ENCODE measurements around the gene SYTL3. TPM values are rescaled to one million over a fixed set of nuclear protein-coding genes. Genes with fewer than 3 reads are reported as not detected.

The SYTL3 gene
- total and polyA plus RNA-seq, 2 of the 8 experiments (the other 6 are each of a cell fraction or from before 2014, with no cell fraction given) = 0.27 to 0.99 TPM

GRCh38 chr6:158751921-158752320 lies 102.1 kb downstream of the SYTL3 start:
- H3K79me2 ChIP-seq (ENCODE audit: control insufficient read depth in 1 of 2, insufficient read depth in 2 of 2, low read length in 2 of 2) = no peaks in the 10 kb centered on the region
- H4K91ac ChIP-seq (replicated peaks; ENCODE audit: insufficient read length, low read length) = no peak overlapping the region
- H4K20me1 ChIP-seq (replicated peaks in 1 of 2; ENCODE audit: control insufficient read depth in 1 of 2, insufficient read depth in 2 of 2, low read length in 2 of 2) = no peaks in the 10 kb centered on the region
- no peak overlapping the region for H2BK15ac ChIP-seq (ENCODE audit: low read length)
- no peak overlapping the region for H3K4ac ChIP-seq (replicated peaks; ENCODE audit: insufficient read length, low read depth, low read length)
- no peaks in the 10 kb centered on the region for H3K36me3 ChIP-seq (ENCODE audit: control insufficient read depth in 2 of 4, insufficient read depth in 4 of 4, low read length in 3 of 4)
- H4K8ac ChIP-seq (ENCODE audit: extremely low read depth, insufficient read depth, low read length) = no peak overlapping the region
- H2BK12ac ChIP-seq (ENCODE audit: low read depth, low read length) = no peak overlapping the region
- H3K9me3 ChIP-seq (ENCODE audit: insufficient read depth in 2 of 2, low read depth in 1 of 2, low read length in 1 of 2) = no peaks in the 10 kb centered on the region
- H3K18ac ChIP-seq (ENCODE audit: extremely low read depth, low read length) = no peak overlapping the region
- no peak overlapping the region for H3K4me2 ChIP-seq (ENCODE audit: insufficient read depth in 1 of 2, low read depth in 2 of 2, low read length in 2 of 2)
- H4K5ac ChIP-seq (ENCODE audit: insufficient read length, low read depth, low read length) = no peak overlapping the region
- H2BK5ac ChIP-seq (ENCODE audit: low read depth, low read length) = no peak overlapping the region
- no peaks in the 10 kb centered on the region; a peak in 2 of 7 replicates for H3K27me3 ChIP-seq (replicated peaks in 1 of 4; ENCODE audit: control insufficient read depth in 3 of 4, extremely low read depth in 1 of 4, insufficient read depth in 3 of 4, low read length in 3 of 4)
- H3K9ac ChIP-seq (replicated peaks in 1 of 4; ENCODE audit: extremely low read depth in 1 of 4, low read depth in 3 of 4, low read length in 3 of 4) = no peak overlapping the region
- no peaks in the 10 kb centered on the region for H3K79me1 ChIP-seq (ENCODE audit: low read depth, low read length)
- no peak overlapping the region for H3K14ac ChIP-seq (ENCODE audit: insufficient read length)
- WGBS, 2 experiments (ENCODE audit: extremely low coverage in 1 of 2, insufficient coverage in 1 of 2, insufficient read length in 1 of 2, insufficient replicate concordance in 2 of 2, low coverage in 1 of 2, low lambda C conversion rate in 2 of 2, missing lambda C conversion rate in 1 of 2) = 87% methylated on average over 9 of the region's 9 CpGs; no CpG with 5 or more reads in 1 of the 2 experiments
- H3K23me2 ChIP-seq (ENCODE audit: low read depth, low read length) = no peaks in the 10 kb centered on the region
- ChIA-PET POLR2A (ENCODE audit: partially characterized antibody) (interaction anchor here (2.1 to 2.5 kb wide), 2 partner anchors 11 to 13 kb away, joined by 10 to 11 read pairs; no protein-coding TSS in a partner anchor), CTCF (ENCODE audit: partially characterized antibody) (interaction anchor here (0.9 to 2.9 kb wide), 3 partner anchors 14 to 25 kb away, joined by 3 to 11 read pairs (median 6); no protein-coding TSS in a partner anchor)
- H2AK5ac ChIP-seq (ENCODE audit: low read depth, low read length) = no peak overlapping the region
- no peak overlapping the region for H2BK20ac ChIP-seq (ENCODE audit: low read length)
- no peak overlapping the region for H2AFZ ChIP-seq (ENCODE audit: low read length)
- H3K23ac ChIP-seq (ENCODE audit: insufficient read length) = no peak overlapping the region
- FAIRE-seq = no peak
- H2BK120ac ChIP-seq (replicated peaks; ENCODE audit: low read depth, low read length) = no peak overlapping the region
- no peak overlapping the region for H3K27ac ChIP-seq (ENCODE audit: low read depth, low read length)
- no peak overlapping the region for H3K56ac ChIP-seq (replicated peaks; ENCODE audit: insufficient read length, low read depth, low read length)
- no peak for TF ChIP-seq SRF (IDR thresholded peaks at IDR 0.05; ENCODE audit: low read depth, low read length)
- TF ChIP-seq ZNF274 (IDR thresholded peaks at IDR 0.05; ENCODE audit: borderline replicate concordance, extremely low read depth, low read length) = no peak
- TF ChIP-seq GTF2F1 (IDR thresholded peaks at IDR 0.05; ENCODE audit: borderline replicate concordance, low read depth, low read length) = no peak
- TF ChIP-seq RBBP5 (IDR thresholded peaks at IDR 0.05; ENCODE audit: borderline replicate concordance, low read depth, low read length) = no peak
- TF ChIP-seq USF2 (IDR thresholded peaks at IDR 0.05; ENCODE audit: low read length) = no peak
- no peak for TF ChIP-seq YY1 (IDR thresholded peaks at IDR 0.05; ENCODE audit: low read depth, low read length)
- no peak for TF ChIP-seq MAX (IDR thresholded peaks at IDR 0.05)
- no peak for TF ChIP-seq SP4 (IDR thresholded peaks at IDR 0.05; ENCODE audit: low read length)
- no peak for TF ChIP-seq MAFK (IDR thresholded peaks at IDR 0.05; ENCODE audit: low read depth, low read length)
- no peak overlapping the region for H3K4me3 ChIP-seq (ENCODE audit: extremely low read depth in 1 of 4, insufficient read depth in 2 of 4, low read depth in 3 of 4, low read length in 4 of 4)
- peaks cover 0 to 4% (median 0%) of the 10 kb centered on the region in 4 experiments; a peak in 3 of 7 replicates for H3K4me1 ChIP-seq (replicated peaks in 1 of 4; ENCODE audit: control insufficient read depth in 3 of 4, insufficient read depth in 4 of 4, low read length in 3 of 4)
- no peak for DNase-seq (ENCODE audit: low read depth in 1 of 2, low spot score in 2 of 2)
